ENCODE measurements around the gene CACNA2D2. TPM values are rescaled to one million over a fixed set of nuclear protein-coding genes. Genes with fewer than 3 reads are reported as not detected.

Gene CACNA2D2
- total RNA-seq, 2 experiments from 2014 or later = 0.56 to 1.1 TPM

DNA sequence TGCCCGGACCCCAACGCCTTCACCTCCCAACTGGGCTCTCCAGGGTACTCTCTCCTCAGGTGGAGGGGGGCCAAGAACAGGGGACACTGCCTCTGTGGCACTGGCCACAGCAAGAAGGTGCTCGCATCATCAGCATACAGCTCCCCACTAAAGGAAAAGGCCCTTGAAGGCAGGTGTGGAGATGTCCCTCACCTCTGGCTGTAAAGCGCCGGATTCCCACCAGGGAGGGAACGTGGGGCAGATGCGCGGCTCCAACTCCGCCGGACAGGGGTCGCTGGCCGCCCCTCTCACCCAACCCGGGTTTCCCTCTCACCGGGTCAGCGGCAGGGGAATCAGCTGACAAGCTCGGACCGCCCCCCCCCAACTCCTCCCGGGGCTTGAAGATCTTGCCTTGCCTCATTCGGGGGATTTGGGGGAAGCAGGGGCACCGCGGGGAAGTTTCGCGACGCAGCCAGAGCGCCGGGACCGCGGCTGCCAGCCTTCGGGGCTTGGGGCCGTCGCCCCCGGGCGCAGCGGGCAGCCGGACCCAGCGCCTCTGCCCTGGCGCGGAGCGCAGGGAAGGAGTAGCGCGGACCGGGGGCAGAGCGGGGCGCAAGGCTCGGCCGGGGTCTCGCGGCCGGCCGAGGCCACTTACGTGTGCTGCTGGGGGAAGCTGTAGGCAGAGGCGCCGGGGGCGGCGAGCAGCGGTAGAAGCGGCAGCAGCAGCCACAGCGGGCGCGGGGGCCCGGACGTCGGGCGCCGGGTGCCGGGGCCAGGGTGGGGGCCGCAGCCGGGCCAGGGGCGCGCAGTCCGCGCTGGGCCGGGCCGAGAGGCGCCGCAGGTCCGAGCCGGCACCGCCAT is 630 bp downstream of the CACNA2D2 start:
- no peak overlapping the region for H3K27ac Mint-ChIP-seq
- ATAC-seq = peak; percentile 34

DNA sequence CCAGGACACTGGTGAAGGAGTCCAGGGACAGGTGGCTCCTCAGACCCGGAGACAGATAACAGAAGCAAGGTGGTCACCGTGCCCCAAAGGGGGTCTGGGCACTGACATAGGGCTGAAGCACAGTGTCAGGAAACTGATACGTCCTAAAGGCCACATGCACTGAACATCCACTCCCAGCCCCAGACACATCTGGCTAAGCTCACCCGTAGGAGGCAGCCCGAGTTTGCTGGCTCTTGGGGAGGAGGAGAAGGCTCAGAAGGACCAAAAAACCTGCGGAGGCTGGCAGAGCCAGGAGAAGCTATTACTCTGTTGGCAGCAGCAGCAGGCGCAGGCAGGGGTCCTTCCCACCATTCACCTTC is 1.2 kb downstream of the CACNA2D2 start:
- Mint-ChIP-seq H3K36me3 (no peaks in the 10 kb centered on the region), H3K9me3 (ENCODE audit: low read depth) (no peaks in the 10 kb centered on the region), H3K27ac (no peak overlapping the region), H3K4me3 (peak overlapping the region; percentile 20), H3K27me3 (peaks cover 50% of the 10 kb centered on the region), H3K4me1 (peaks cover 2% of the 10 kb centered on the region)
- DNase-seq = no peak
- no peak for ATAC-seq
- CTCF ChIA-PET = interaction anchor here (1.1 to 2.0 kb wide), 2 partner anchors 40 to 66 kb away, joined by 3 to 5 read pairs; no protein-coding TSS in a partner anchor

More for the DNA sequence above, 630 bp downstream of the CACNA2D2 start:
- Mint-ChIP-seq H3K9me3 (ENCODE audit: low read depth) (no peaks in the 10 kb centered on the region), H3K36me3 (no peaks in the 10 kb centered on the region), H3K4me3 (peak overlapping the region; percentile 20), H3K4me1 (peaks cover 2% of the 10 kb centered on the region), H3K27me3 (peaks cover 50% of the 10 kb centered on the region)
- DNase-seq = no peak
- CTCF ChIA-PET = interaction anchor here (1.1 to 2.0 kb wide), 2 partner anchors 39 to 67 kb away, joined by 3 to 5 read pairs; no protein-coding TSS in a partner anchor

DNA sequence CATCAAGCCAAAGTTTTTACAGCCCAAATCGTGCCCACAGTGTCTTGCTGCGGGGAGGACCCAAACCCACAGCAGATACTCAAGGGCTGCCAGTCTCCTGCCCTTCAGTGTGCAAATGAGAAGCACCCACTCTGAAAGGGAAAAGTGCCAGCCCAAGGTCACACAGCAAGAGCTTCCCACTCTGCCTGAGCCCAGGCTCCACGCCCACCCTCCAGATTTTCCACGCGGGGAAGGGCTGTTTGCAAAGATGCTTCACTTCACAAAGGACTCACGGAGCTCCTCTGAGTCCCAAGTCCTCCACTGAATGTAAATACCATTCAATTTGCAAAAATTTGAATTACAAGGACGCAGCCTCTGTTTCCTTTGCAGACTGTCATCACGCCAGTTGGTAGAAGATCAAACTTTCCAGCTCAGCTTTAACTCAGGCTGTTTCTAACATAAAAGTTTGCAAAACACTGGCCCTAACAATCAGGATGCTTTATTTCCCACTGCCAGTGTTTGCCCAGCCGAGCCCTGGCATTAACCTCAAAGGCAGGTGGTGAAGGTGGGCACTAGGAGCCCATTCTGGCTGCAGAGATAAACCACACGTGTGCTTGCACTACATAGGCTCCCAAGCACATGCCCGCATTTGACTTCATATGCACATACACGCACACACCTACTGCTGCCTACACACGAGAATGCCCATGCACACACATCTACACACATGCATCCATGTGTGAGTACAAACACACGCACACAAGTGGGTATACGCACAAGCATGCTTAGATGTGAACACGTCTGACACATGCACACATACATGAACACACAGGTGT is 7.6 kb downstream of the CACNA2D2 start:
- CTCF ChIA-PET = interaction anchor here (1.0 kb wide), 1 partner anchor 47 kb away, joined by 4 read pairs; no protein-coding TSS in a partner anchor
- H3K9me3 Mint-ChIP-seq (ENCODE audit: low read depth) = no peaks in the 10 kb centered on the region
- H3K27me3 Mint-ChIP-seq = peaks cover 14% of the 10 kb centered on the region
- ATAC-seq (no peak), DNase-seq (no peak)
- no peak overlapping the region for H3K4me3 Mint-ChIP-seq
- peaks cover 24% of the 10 kb centered on the region for H3K4me1 Mint-ChIP-seq
- H3K36me3 Mint-ChIP-seq = no peaks in the 10 kb centered on the region
- no peak overlapping the region for H3K27ac Mint-ChIP-seq

DNA sequence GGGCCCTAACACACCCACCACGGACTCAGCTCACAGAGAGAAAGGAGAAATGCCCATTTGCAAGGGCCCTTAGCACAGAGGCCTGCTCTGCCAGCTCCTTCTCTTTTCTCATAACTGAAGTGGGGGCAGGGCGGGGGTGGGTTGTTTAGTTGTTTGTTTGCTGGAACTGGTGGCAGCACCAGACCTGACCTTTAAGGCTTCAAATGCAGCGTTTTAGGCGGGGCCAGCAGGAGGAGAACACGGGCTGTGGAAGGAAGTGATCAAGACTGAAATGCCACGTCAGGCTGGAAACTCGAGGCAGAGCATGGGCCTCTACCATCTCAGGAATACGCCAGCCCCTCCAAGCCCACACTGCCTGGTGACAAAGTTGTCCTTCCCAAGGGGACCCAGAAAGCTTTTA is 9.3 kb downstream of the CACNA2D2 start:
- Mint-ChIP-seq H3K27me3 (peaks cover 4% of the 10 kb centered on the region), H3K36me3 (no peaks in the 10 kb centered on the region), H3K27ac (no peak overlapping the region), H3K9me3 (ENCODE audit: low read depth) (no peaks in the 10 kb centered on the region), H3K4me3 (no peak overlapping the region), H3K4me1 (peaks cover 26% of the 10 kb centered on the region)
- DNase-seq = no peak
- CTCF ChIA-PET = interaction anchor here (1.2 to 1.3 kb wide), 3 partner anchors 10 to 61 kb away, joined by 3 to 5 read pairs (median 3); no protein-coding TSS in a partner anchor
- no peak for ATAC-seq

DNA sequence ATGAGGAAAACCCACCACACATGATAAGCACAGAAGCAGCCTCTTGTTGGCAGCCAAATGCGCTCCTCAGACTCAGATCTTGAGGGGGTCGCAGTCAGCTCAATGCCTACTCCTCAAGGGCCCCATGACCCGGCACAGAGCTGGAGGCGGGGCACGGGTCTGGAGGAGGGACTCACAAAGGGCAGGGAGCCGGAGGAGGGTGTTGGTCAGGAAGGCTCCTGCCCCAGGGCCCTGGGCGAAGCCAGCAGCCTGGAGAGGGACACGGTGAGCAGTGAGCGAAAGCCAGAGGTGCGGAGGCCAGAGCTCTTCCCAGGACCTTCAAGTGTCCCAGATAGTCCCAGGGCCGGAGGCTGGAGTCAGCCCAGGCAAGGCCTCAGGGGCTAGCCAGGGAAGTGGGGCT is 9.8 kb downstream of the CACNA2D2 start:
- H3K4me3 Mint-ChIP-seq = no peak overlapping the region
- H3K27ac Mint-ChIP-seq = no peak overlapping the region
- ATAC-seq (no peak), DNase-seq (no peak)
- no peaks in the 10 kb centered on the region for H3K36me3 Mint-ChIP-seq
- H3K4me1 Mint-ChIP-seq = peaks cover 26% of the 10 kb centered on the region
- H3K27me3 Mint-ChIP-seq = no peaks in the 10 kb centered on the region
- CTCF ChIA-PET = interaction anchor here (1.2 to 1.3 kb wide), 2 partner anchors 11 to 48 kb away, joined by 3 to 5 read pairs; no protein-coding TSS in a partner anchor
- no peaks in the 10 kb centered on the region for H3K9me3 Mint-ChIP-seq (ENCODE audit: low read depth)

DNA sequence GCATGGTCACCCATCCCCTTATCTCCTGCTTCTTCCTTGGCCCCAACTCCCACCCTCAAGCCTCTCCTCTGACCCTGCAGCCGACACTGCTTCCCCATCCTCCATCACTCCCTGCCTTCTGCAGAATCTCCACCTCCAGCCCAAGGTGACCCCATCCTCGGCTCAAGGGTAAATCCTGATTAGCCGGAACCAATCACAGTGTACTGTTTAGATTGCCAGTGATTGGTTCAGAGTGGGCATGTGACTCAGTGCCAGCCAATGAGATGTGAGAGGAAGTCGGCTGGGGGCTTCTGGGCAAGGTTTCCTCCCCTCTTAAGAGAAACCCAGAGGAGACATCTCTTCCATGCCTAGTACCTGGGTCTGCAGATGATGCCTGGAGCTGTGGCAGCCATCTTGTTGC is 10.3 kb downstream of the CACNA2D2 start:
- no peak overlapping the region for H3K4me3 Mint-ChIP-seq
- H3K36me3 Mint-ChIP-seq = no peaks in the 10 kb centered on the region
- CTCF ChIA-PET = no interaction called here
- H3K9me3 Mint-ChIP-seq (ENCODE audit: low read depth) = no peaks in the 10 kb centered on the region
- H3K27ac Mint-ChIP-seq = no peak overlapping the region
- DNase-seq = no peak
- H3K27me3 Mint-ChIP-seq = no peaks in the 10 kb centered on the region
- H3K4me1 Mint-ChIP-seq = peaks cover 26% of the 10 kb centered on the region
- ATAC-seq = no peak

DNA sequence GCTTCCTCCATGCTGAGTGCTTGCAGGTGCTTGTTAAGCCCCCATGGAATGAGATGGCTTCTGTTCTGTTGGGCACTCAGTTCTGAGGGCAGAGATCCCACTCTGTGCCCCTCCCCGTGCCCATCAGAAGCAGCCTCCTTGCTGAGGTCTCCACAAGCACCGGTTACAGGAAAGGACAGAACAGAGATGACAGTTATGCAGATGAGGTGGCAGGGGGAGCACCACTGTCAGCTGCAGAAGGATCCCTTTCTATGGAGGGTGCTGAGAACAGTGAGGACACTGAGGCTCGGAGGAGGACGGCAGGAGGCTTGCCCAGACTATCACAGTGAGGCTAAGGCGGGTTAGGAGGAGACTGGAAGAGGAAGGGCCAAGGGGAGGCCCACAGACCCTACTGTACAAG is 12.4 kb downstream of the CACNA2D2 start:
- DNase-seq = no peak
- Mint-ChIP-seq H3K9me3 (ENCODE audit: low read depth) (no peaks in the 10 kb centered on the region), H3K27me3 (no peaks in the 10 kb centered on the region), H3K4me1 (peaks cover 36% of the 10 kb centered on the region), H3K36me3 (no peaks in the 10 kb centered on the region), H3K4me3 (no peak overlapping the region), H3K27ac (peak overlapping the region; percentile 63)
- CTCF ChIA-PET = no interaction called here
- ATAC-seq = peak; percentile 26

DNA sequence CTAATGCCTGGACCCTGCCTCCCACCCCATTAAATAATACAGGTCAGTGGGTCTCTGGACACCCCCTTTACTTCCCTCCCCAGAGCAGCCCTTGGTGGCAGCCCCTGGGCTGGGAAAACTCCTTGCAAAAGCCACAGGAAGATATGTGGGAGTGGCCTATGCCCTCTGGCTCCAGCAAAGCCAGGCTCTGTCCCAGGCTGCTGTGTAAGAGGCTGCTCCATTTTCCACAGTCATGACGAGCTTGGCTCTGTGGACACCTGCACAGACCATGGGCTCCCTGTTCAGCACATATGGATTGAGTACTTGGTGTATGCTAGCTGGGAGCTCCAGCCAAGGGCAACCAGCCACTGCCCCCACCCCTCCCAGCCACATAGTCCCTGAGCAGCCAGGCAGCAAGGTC is 13.0 kb downstream of the CACNA2D2 start:
- ATAC-seq = no peak
- Mint-ChIP-seq H3K27ac (no peak overlapping the region), H3K36me3 (no peaks in the 10 kb centered on the region), H3K27me3 (no peaks in the 10 kb centered on the region), H3K9me3 (ENCODE audit: low read depth) (no peaks in the 10 kb centered on the region), H3K4me1 (peaks cover 36% of the 10 kb centered on the region), H3K4me3 (no peak overlapping the region)
- DNase-seq = no peak
- CTCF ChIA-PET = no interaction called here

DNA sequence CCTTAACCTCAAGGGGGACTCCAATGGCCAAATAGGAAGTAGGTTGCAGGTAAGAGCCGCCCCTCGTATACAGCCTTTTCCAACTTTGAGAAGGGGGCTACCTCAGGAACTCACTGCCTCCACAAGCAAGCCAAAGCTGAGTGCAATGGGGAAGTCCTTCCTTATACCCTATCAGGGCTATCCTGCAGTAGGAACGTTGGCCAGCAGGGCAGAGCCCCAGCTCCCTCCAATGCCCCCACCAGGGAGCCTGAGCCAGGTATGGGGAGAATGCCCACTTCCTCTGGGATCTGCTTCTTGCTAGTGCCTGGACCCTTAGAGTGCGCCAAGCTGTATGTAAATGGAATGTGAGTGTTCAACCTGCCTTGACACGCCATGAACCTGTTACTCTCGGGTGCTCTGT is 16.3 kb downstream of the CACNA2D2 start:
- no peaks in the 10 kb centered on the region for H3K9me3 Mint-ChIP-seq (ENCODE audit: low read depth)
- DNase-seq (no peak), ATAC-seq (no peak)
- H3K36me3 Mint-ChIP-seq = no peaks in the 10 kb centered on the region
- no peaks in the 10 kb centered on the region for H3K27me3 Mint-ChIP-seq
- H3K4me1 Mint-ChIP-seq = peaks cover 22% of the 10 kb centered on the region
- CTCF ChIA-PET = interaction anchor here (1.0 to 1.4 kb wide), 2 partner anchors 55 to 56 kb away, joined by 3 to 4 read pairs; no protein-coding TSS in a partner anchor
- H3K27ac Mint-ChIP-seq = no peak overlapping the region
- no peak overlapping the region for H3K4me3 Mint-ChIP-seq

DNA sequence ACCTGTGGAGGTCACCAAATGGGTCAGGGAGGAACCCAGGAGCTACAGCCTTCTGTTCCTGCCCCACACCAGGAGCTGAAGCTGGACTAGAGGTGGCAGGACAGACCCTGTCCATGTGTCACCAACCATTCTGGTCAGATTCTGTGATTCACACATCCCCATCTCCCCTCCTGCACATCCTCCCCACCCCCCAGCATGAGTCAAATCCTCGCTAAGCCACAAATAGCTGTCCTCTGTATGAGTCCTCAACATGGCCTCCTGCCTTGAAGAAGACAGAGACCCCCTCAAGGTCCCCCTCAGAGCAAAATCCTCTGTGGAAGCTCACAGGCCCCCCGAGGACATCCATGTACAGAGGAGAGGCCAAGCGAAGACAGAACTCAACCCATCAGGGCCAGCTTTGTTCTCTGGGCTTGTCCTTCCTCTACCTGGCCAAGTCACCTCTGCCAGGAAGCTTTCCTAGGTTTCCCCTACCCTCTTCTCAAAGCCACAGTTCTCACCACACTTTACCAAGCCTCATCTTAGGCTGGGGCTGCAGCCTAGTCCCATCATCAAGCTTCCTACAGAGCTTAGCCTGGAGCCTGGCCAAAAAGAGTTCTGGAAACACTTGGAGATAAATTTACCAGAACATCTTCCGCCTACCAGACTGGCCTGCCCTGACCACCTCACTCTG is 17.1 kb downstream of the CACNA2D2 start:
- no peak for ATAC-seq
- H3K4me3 Mint-ChIP-seq = no peak overlapping the region
- DNase-seq = peak; percentile 45
- H3K9me3 Mint-ChIP-seq (ENCODE audit: low read depth) = no peaks in the 10 kb centered on the region
- H3K27me3 Mint-ChIP-seq = no peaks in the 10 kb centered on the region
- no peak overlapping the region for H3K27ac Mint-ChIP-seq
- H3K36me3 Mint-ChIP-seq = no peaks in the 10 kb centered on the region
- CTCF ChIA-PET = interaction anchor here (0.6 to 1.4 kb wide), 3 partner anchors 56 to 814 kb away, joined by 3 to 4 read pairs (median 4); no protein-coding TSS in a partner anchor
- peaks cover 18% of the 10 kb centered on the region for H3K4me1 Mint-ChIP-seq

DNA sequence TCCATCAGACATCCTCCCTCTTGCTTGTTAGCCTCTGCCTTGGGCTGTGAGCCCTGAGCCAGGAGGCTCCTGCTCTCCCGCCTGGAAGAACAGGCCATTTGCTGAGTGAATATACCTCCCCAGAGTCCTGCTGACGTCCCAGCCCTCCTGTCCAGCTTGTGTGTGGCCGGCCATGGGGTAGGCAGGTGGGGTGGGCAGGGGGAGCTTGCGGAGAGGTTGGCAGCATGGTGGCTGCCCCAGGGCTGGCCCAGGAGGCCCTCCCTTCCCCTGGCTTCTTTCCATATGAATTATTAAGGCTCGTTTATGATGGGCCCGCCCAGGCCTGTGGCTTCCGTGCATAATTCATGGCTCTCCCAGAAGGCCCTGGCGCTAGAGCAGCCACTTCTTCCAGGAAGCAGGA is 18.7 kb downstream of the CACNA2D2 start:
- Mint-ChIP-seq H3K4me1 (peaks cover 11% of the 10 kb centered on the region), H3K9me3 (ENCODE audit: low read depth) (no peaks in the 10 kb centered on the region), H3K27me3 (no peaks in the 10 kb centered on the region), H3K4me3 (no peak overlapping the region), H3K36me3 (no peaks in the 10 kb centered on the region), H3K27ac (no peak overlapping the region)
- CTCF ChIA-PET = no interaction called here
- ATAC-seq (no peak), DNase-seq (no peak)

DNA sequence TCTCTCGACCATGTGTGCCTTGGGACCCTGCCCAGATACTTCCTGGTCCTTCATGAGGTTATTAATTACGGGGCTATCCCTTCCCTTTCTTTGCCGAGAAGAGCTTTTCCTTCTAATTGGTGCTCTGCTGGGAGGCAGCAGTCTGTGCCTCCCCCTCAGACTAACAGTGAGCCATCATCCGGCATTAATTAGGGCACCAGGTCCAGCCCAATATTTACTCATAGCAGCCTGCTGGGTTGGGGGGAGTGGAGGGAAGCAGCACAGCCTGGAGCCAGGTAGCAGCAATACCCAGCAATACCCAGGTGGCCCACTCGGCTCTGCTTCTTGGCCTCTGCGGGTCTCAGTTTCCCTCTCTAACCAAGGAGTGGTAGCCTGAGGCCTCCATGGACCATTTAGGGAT is 20.1 kb downstream of the CACNA2D2 start:
- DNase-seq = no peak
- Mint-ChIP-seq H3K9me3 (ENCODE audit: low read depth) (no peaks in the 10 kb centered on the region), H3K27me3 (no peaks in the 10 kb centered on the region)

DNA sequence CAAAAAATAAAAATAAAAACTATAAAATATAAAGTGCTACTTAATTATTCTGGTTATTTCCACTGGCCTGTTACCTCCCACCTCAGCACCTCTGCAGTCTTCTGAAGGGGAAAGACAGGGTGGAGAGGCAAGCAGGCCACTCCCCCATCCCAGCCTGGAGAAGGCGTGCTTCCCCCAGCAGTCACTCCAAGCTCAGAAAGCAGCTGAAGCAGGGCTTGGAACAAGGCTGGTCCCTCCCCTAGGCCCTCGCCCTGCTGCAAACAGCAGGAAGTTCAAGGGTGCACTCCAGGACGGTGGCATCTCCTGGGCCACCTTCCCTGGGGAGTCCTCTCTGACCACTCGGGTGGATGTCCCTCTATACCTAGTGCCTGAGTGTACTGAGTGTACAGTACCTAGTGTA is 21.4 kb downstream of the CACNA2D2 start:
- ATAC-seq = no peak
- DNase-seq = no peak
- Mint-ChIP-seq H3K9me3 (ENCODE audit: low read depth) (no peaks in the 10 kb centered on the region), H3K4me1 (peaks cover 11% of the 10 kb centered on the region), H3K27me3 (no peaks in the 10 kb centered on the region), H3K36me3 (no peaks in the 10 kb centered on the region), H3K27ac (no peak overlapping the region), H3K4me3 (no peak overlapping the region)
- CTCF ChIA-PET = no interaction called here

More for the DNA sequence above, 20.1 kb downstream of the CACNA2D2 start:
- CTCF ChIA-PET = no interaction called here
- ATAC-seq = no peak
- H3K27ac Mint-ChIP-seq = no peak overlapping the region
- no peaks in the 10 kb centered on the region for H3K36me3 Mint-ChIP-seq
- H3K4me3 Mint-ChIP-seq = no peak overlapping the region
- peaks cover 11% of the 10 kb centered on the region for H3K4me1 Mint-ChIP-seq

Data from activated CD8-positive, alpha-beta memory T cell treated with anti-CD3 and anti-CD28 coated beads, Interleukin-2, amount 10 ng/mL, durations not matched to agents 7 days and 5 days (primary cell).